GM12873 (cell line): ENCODE data around the gene LIN54.

Source experiments
- TF ChIP-seq, protein P1 (sequence below): IDR thresholded peaks from 2 replicates; pipeline ENCODE4 v1.5.1; 2012; ENCODE audit warnings: low read depth, mild to moderate bottlenecking, moderate library complexity, low read length, control low read depth; ENCODE audit not compliant: insufficient read depth; ENCODE audit errors: missing control alignments

The LIN54 gene

GRCh38 chr4:83010522-83011318, at the start of gene LIN54:
TSS of gene LIN54 (minus strand) at chr4:83010823. CDS start at chr4:82984844, 25,979 bp downstream.
- TF ChIP-seq, protein P1, sequence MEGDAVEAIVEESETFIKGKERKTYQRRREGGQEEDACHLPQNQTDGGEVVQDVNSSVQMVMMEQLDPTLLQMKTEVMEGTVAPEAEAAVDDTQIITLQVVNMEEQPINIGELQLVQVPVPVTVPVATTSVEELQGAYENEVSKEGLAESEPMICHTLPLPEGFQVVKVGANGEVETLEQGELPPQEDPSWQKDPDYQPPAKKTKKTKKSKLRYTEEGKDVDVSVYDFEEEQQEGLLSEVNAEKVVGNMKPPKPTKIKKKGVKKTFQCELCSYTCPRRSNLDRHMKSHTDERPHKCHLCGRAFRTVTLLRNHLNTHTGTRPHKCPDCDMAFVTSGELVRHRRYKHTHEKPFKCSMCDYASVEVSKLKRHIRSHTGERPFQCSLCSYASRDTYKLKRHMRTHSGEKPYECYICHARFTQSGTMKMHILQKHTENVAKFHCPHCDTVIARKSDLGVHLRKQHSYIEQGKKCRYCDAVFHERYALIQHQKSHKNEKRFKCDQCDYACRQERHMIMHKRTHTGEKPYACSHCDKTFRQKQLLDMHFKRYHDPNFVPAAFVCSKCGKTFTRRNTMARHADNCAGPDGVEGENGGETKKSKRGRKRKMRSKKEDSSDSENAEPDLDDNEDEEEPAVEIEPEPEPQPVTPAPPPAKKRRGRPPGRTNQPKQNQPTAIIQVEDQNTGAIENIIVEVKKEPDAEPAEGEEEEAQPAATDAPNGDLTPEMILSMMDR, result no peak

DNA sequence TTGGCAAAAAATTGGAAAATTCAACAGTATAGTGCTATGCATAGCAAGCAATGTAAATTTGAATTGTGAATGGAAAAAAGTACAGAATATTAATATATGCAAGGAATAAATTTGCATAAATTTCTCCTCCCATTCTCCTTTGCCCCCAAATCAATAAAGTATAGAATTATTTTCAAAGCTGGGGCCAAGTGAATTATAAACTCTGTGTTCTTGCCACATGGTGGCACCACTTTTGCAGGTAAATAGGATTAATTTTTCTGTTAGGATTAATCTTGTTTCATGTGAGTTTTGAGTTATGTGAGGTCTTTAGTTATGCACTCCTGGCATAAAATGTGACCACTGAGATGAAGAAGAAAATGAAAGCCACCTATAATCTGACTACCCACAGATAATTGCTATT, 44.3 kb upstream of the LIN54 start:
- TF ChIP-seq, protein P1, result peak; percentile 29

GRCh38 chr4:83046693-83047473, 36.3 kb upstream of the LIN54 start:
- TF ChIP-seq, protein P1, result no peak

DNA sequence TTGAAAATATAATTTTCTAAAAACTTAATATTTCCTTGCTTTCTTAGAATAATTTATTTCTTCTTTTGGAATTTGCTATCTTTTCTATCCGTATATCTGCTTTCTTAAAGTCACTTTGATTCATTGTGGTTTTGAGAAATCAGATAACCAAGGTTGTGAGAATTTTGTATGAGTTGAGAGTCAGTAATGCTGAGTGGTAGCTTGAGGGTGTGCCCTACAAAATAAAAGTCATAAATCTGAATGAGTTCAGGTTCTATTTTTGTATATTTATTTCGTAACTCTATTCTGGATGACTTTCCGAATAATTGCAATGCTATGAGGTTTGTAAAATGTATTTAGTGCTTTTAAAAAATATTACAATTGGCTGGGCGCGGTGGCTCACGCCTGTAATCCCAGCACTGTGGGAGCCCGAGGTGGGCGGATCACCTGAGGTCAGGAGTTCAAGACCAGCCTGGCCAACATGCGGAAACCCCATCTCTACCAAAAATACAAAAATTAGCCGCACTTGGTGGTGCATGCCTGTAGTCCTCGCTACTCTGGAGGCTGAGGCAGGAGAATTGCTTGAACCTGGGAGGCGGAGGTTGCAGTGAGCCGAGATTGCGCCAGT, 33.3 kb upstream of the LIN54 start:
- TF ChIP-seq, protein P1, result no peak

DNA sequence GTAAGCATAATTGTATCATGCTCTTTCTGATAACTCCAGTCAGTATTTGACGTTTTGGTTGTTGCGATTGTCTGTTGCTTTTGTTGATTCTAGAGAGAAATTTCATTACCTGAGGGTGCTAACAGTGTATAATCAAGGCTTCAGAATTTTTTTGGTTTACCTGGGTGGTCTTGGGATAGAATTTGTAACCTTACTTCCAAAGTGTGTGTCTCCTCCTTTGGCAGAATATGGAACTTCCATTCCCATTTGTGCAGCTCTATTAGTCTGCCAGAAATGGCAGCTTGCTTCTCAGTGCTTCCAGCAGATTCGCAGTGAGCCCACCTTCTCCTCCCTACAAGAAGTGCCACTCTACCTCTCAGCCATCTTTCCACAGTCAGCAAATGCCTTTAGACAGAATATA, 29.6 kb upstream of the LIN54 start:
- TF ChIP-seq, protein P1, result no peak

DNA sequence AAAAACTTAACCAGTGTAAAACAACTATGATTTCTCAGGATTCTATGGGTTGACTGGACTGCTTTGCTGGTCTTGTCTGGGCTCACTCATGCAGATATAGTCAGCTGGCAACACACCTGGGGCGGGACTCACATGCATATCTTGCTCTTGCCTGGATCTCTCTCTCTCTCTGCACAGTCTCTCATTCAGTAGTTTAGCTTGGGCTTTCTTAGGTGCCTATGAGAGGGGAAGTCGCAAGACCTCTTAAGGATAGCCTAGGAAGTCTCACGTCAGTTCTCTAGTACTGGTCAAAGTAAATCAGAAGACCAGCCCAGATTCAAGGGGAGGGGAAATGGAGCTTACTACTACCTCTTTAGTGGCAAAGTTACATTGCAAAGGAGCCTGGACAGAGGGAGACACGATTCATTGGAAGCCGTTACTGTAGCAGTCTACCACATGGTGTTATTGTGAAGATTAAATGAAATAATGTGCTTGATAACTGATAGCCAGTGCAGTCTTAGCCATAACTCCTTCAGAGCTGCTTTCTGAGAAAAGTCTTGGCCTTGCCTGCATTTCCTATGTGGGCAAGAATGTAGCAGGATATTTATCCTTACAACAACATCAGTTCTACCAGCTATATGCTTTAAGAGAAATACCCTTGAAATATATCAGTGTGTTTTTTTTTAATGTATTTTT, 26.5 kb upstream of the LIN54 start:
- TF ChIP-seq, protein P1, result no peak
